Psoas muscle (tissue), 8 donors: Measurements from ENCODE around the gene OGFOD1. TPM values are rescaled to one million over a fixed set of nuclear protein-coding genes. Genes with fewer than 3 reads are reported as not detected.
A peak's percentile ranks its signal among the peaks of the same experiment; 100 is the strongest.
"Not testable (repeated sequence)": the region's sequence is repeated elsewhere in the genome, so short reads cannot be mapped to it uniquely, and the experiment has no call there.

Experiments
- ATAC-seq, 4 donors: fragments of 200-7000 bp; cut with Tn5 transposase; one replicate each; pipeline ENCODE4 v1.9.1; 2020; ENCODE audit warnings: moderate library complexity in 3 of 4, mild to moderate bottlenecking in 2 of 4
- DNase-seq, 2 donors: peaks; one replicate each; pipeline ENCODE4 v3.0.0-alpha.2; 2020
- H3K27ac ChIP-seq: fragments of 200-600 bp; one replicate; pipeline ENCODE4 v1.8.0; 2022
- H3K27me3 ChIP-seq, 3 donors: fragments of 200-600 bp in 1 of 3; one replicate each; pipeline versions ENCODE4 v1.6.1 to v1.8.0; 2013 to 2022; ENCODE audit warnings: low read length in 2 of 3, mild to moderate bottlenecking in 2 of 3, moderate library complexity in 1 of 3; ENCODE audit not compliant: insufficient read depth in 3 of 3
- H3K36me3 ChIP-seq, 2 donors: fragments of 200-600 bp in 1 of 2; one replicate each; pipeline versions ENCODE4 v1.6.1 to v1.8.0; 2013 to 2022; ENCODE audit warnings: low read depth in 1 of 2, mild to moderate bottlenecking in 1 of 2, moderate library complexity in 1 of 2; ENCODE audit not compliant: insufficient read depth in 1 of 2
- H3K4me1 ChIP-seq: fragments of 200-600 bp; one replicate; pipeline ENCODE4 v1.8.0; 2022
- H3K4me3 ChIP-seq: fragments of 200-600 bp; one replicate; pipeline ENCODE4 v1.8.0; 2022; ENCODE audit warnings: mild to moderate bottlenecking
- H3K9me3 ChIP-seq: fragments of 200-600 bp; one replicate; pipeline ENCODE4 v1.8.0; 2022
- CTCF ChIP-seq: fragments of 200-600 bp; IDR thresholded peaks from one replicate; pipeline ENCODE4 v1.8.0; 2022; ENCODE audit warnings: antibody characterized with exemption
- WGBS, 3 donors: extraction: QIAGEN DNeasy Blood & Tissue Kit; methylation state at CpG; one replicate each; pipeline versions ENCODE4 v1.1.6 to v1.1.7; 2013; 5-methylcytosine and 5-hydroxymethylcytosine counted together
- intact Hi-C, 2 donors: fragments of 100-400 bp; cut with DNase I; formaldehyde crosslinking; loops; one replicate each; pipeline versions ENCODE4 v1.11.0 to v1.14.2; 2022
- polyA plus RNA-seq, 3 donors: library from polyadenylated mRNA; stranded (reverse); fragments of 200-250 nt; gene quantifications; one replicate each; pipeline ENCODE4 v1.2.3, GENCODE V29; 2013
- total RNA-seq, 4 donors: library from RNA; stranded (reverse); fragmentation: NEBNext Ultra II Directional in 2 of 4; extraction: Animal tissue kit (Norgen Biotek cat#: 25700) in 2 of 4; gene quantifications; one replicate each; pipeline versions ENCODE4 v1.2.1 to v1.2.4, GENCODE V29; 2021 to 2023
- donor health status: healthy with polysubstance abuse.
- donor health status: DM: no; HTN: no; CAD: no; lungs with moderate emphysema.
- donor health status: Bipolar disorder and iron deficiency.
- donor health status: healthy.
- donor health status: DM: yes; HTN: yes; CAD: no.
- donor health status: DM: no; HTN: no; CAD: no.
- donor health status: DM: no; HTN: no; CAD: no.
- donor health status: DM: yes; HTN: yes; CAD: no.

Gene OGFOD1
- total and polyA plus RNA-seq, 7 donors = 40.9 to 100 (median 65.0) TPM

DNA sequence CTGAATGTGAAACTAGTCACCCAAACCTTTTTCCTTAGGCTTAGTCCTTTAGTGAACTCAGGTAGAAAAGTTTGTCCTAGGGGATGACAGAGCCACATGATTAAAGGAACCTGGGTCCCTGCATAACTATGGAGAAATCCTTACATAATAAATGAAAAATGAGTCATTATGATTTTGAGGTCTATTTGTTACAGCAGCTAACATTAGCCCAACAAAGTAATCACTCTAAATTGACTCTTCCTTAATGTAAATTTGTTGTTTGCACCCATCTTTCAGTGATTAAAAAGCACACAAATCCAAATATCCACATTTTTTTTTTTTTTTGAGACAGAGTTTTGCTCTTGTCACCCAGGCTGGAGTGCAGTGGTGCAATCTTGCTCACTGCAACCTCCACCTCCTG is 32.0 kb downstream of the OGFOD1 start:
- Histone ChIP-seq H3K27me3 (no peaks in the 10 kb centered on the region), H3K4me3 (no peak overlapping the region), H3K36me3 (peaks cover 7 to 26% of the 10 kb centered on the region in 2 donors), H3K9me3 (no peaks in the 10 kb centered on the region), H3K4me1 (peaks cover 34% of the 10 kb centered on the region), H3K27ac (no peak overlapping the region)
- no peak for ATAC-seq
- TF ChIP-seq CTCF = no peak
- no peak for DNase-seq
- intact Hi-C loops = no loop called here

- peaks cover 4 to 31% of the 10 kb centered on the region in 2 donors for H3K36me3 ChIP-seq
- no peaks in the 10 kb centered on the region for H3K4me1 ChIP-seq
- ATAC-seq (no peak), DNase-seq (no peak)
- no peak overlapping the region for H3K27ac ChIP-seq
- WGBS, 3 donors = 59 to 65% (median 59%) methylated on average over 5 of the region's 5 CpGs
- no peaks in the 10 kb centered on the region for H3K9me3 ChIP-seq
- TF ChIP-seq CTCF = no peak
- no peak overlapping the region for H3K4me3 ChIP-seq
- no peaks in the 10 kb centered on the region for H3K27me3 ChIP-seq
- intact Hi-C loops = no loop called here
Measured at GRCh38 chr16:56488035-56488434, 36.7 kb downstream of the OGFOD1 start.

GRCh38 chr16:56488868-56489267 is 37.5 kb downstream of the OGFOD1 start:
- H3K36me3 ChIP-seq = peaks cover 4 to 32% of the 10 kb centered on the region in 2 donors
- H3K4me3 ChIP-seq, intact Hi-C loops, H3K27me3 ChIP-seq, DNase-seq, ATAC-seq, H3K27ac ChIP-seq, H3K4me1 ChIP-seq, H3K9me3 ChIP-seq: not testable (repeated sequence)
- 89 to 100% (median 93%) methylated on average over 1 of the region's 1 CpG for WGBS, 3 donors

DNA sequence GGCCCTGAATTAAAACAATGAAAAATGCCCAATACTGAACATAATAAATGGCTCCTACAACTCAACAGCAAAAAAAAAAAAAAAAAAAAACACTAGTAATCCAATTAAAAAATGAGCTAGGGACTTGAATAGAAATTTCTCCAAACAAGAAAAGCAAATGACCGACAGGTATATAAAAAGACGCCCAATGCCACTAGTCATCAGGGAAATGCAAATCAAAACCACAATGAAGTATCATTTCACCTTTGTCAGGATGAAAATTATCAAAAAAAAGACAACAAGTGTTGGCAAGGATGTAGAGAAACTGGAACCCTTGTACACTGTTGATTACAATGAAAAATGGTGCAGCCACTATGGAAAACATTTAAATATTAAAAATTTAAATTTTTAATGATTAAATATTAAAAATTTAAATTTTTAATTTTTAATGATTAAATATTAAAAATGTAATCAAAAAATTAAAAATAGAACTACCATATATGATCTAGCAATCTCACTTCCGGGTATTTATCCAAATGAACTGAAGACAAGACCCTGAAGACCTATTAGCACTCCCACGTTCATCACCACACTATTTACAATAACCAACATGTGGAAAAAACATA is 40.4 kb downstream of the OGFOD1 start:
- Histone ChIP-seq H3K27me3 (no peaks in the 10 kb centered on the region), H3K4me1 (no peaks in the 10 kb centered on the region), H3K4me3 (no peak overlapping the region), H3K27ac (no peak overlapping the region), H3K36me3 (peaks cover under 1 to 38% of the 10 kb centered on the region in 2 donors), H3K9me3 (no peaks in the 10 kb centered on the region)
- WGBS, 3 donors = 95 to 97% (median 96%) methylated on average over 4 of the region's 4 CpGs
- no peak for TF ChIP-seq CTCF
- no peak for ATAC-seq
- intact Hi-C loops = no loop called here
- DNase-seq = no peak

GRCh38 chr16:56493126-56493525 is 41.8 kb downstream of the OGFOD1 start:
- WGBS, 3 donors = 55 to 73% (median 65%) methylated on average over 2 of the region's 2 CpGs
- H3K27ac ChIP-seq = no peak overlapping the region
- intact Hi-C loops = no loop called here

More at GRCh38 chr16:56493126-56493525, 41.8 kb downstream of the OGFOD1 start:
- Histone ChIP-seq H3K36me3 (peaks cover 3 to 51% of the 10 kb centered on the region in 2 donors), H3K27me3 (no peaks in the 10 kb centered on the region), H3K9me3 (no peaks in the 10 kb centered on the region), H3K4me3 (no peak overlapping the region), H3K4me1 (no peaks in the 10 kb centered on the region)
- peak in 3 of 4 donors; percentile 72 to 75 (median 74) for ATAC-seq
- no peak for TF ChIP-seq CTCF
- no peak for DNase-seq
